Fibroblast of villous mesenchyme (primary cell): ENCODE data around the gene MRAS. TPM values are rescaled to one million over a fixed set of nuclear protein-coding genes. Genes with fewer than 3 reads are reported as not detected.

Experiments used
- DNase-seq: peaks from one replicate; pipeline ENCODE4 v3.0.0-alpha.2; 2010; ENCODE audit warnings: low read depth
- H3K4me3 ChIP-seq: 2 replicates; pipeline ENCODE4 v1.5.1; 2011; ENCODE audit warnings: low read depth, mild to moderate bottlenecking, low read length
- total RNA-seq: library from RNA; depleted of rRNA; stranded (reverse); fragments of >200 nt; gene quantifications from 2 replicates; pipeline ENCODE4 v1.2.3, GENCODE V29; 2012
- TF ChIP-seq, protein P1 (sequence below): IDR thresholded peaks from 2 replicates; pipeline ENCODE4 v1.5.1; 2012; ENCODE audit warnings: low read depth, mild to moderate bottlenecking, low read length; ENCODE audit not compliant: insufficient read depth

Gene MRAS
- total RNA-seq, 1 donor = 53.5 TPM

DNA sequence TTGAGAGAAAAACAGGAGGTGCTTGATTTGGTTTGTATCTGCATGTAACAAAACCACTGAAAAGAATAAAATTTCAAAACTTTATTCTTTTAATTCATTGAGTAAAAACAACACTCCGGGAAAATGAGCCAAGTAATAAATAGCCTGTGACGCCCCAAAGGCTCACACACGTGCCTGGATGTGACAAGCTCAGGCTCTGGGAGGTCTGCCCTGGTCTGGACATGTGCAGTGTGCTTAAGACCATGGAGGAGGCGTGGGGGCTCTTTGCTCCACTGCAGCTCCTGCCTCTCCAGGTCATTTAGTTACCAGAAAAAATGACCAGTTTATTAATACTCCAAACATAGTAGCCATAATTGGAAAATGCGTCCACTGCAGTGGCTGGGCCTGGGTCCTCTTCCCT lies 10.1 kb upstream of the MRAS start:
- TF ChIP-seq, protein P1, sequence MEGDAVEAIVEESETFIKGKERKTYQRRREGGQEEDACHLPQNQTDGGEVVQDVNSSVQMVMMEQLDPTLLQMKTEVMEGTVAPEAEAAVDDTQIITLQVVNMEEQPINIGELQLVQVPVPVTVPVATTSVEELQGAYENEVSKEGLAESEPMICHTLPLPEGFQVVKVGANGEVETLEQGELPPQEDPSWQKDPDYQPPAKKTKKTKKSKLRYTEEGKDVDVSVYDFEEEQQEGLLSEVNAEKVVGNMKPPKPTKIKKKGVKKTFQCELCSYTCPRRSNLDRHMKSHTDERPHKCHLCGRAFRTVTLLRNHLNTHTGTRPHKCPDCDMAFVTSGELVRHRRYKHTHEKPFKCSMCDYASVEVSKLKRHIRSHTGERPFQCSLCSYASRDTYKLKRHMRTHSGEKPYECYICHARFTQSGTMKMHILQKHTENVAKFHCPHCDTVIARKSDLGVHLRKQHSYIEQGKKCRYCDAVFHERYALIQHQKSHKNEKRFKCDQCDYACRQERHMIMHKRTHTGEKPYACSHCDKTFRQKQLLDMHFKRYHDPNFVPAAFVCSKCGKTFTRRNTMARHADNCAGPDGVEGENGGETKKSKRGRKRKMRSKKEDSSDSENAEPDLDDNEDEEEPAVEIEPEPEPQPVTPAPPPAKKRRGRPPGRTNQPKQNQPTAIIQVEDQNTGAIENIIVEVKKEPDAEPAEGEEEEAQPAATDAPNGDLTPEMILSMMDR = no peak
- no peak overlapping the region for H3K4me3 ChIP-seq
- no peak for DNase-seq

DNA sequence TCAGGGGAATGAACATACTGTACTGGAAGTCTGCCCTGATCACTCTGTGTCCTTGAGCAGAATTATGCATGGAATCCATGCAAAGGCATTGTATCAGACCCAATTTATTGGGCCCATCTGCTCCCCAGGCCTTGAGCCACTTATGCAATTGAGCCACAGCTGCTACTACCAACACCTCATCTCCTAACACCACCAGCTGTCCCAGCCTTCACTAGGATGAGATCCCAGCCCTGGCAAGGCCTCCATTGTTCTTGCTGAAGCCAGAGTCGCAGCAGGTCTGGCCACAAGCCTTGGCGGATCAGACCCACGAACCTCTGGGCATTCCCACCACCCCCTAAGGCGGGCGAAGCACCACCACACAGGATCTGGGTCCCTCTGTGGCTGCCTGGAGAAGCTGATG lies 9.6 kb upstream of the MRAS start:
- H3K4me3 ChIP-seq = no peak overlapping the region
- DNase-seq = no peak
- TF ChIP-seq, protein P1 = no peak

DNA sequence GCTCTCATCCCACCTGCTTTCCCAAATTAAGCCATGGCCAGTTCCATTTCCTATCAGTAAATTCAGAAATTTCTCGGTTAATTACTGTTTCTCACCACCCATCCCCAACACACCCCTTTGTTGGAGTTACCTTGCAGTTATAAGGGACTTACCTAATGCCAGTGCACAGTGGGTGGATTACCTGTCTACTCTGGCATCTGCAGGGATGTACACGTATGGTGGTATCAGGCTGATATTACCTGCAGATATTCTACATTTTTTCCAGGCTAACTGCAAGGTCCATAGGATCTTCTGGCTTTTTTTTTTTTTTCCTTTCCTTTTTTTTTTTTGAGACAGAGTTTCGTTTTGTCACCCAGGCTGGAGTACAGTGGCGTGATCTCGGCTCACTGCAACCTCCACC lies 7.9 kb upstream of the MRAS start:
- DNase-seq = no peak
- H3K4me3 ChIP-seq = no peak overlapping the region
- TF ChIP-seq, protein P1 = no peak

DNA sequence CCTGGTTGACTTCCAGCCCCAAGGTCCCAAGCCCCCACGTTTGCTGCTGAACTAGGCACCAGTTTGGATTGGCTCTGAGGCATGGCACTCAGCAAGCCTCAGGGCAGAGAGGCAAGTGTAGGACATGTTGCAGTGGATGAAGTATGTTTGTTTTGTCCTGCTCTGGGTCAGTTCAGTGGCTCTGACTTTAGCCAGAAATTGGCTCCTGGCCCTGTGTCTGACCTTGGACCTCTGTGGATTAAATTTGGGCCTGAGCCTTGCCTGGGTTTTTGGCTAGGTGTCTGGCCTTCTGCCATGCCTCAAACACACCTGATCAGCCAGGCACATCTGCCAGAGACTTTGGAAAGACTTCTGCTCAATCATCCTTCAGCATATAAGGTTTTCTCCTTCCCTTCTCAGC lies 3.6 kb upstream of the MRAS start:
- no peak for DNase-seq
- no peak overlapping the region for H3K4me3 ChIP-seq
- TF ChIP-seq, protein P1 = no peak

DNA sequence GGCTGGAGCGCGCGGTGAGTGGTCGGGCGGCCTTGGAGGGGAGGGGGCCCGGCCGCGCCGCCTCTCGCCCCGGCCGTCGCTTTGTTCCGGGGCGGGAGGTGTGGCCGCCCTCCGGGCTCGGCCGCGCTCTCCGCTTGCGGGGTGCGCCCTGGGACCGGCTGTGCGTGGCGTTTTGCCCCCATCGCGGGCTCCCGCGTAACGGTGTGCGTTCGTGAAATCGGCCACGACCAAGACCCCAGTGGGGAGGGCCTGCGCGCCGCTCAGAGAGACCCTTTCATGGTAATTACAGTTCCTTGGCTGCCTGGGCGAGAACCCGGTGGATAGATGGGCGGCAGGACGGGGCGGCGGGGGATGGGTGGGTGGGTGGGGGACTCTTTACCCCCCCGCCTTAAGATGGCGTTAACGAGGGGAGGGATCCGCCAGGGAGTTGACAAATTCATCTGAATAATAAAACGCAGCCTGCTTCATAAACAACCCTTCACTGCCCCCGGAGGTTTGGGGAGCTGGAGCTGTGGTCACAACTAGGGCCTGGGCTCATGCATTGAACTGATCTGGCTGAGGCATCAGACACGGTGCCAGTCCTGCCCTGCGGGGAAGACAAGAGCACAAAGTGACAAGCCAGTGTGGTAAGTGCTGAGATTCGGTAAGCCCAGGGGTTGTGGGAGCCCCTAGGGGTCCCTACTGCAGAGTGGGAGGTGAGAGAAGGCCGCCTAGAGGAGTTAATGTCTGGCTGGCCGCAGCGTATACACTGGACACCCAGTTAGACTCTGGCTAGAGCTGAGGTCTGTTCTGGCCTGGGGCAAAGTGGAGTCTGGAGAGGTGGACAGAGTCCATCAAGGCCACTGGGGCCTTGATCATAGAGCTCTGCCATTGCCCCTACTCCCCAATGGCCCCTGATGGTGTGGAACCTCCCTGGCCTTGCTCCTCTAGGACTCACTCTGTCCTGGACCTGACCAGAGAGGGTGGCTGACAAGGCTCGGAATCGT lies 668 bp downstream of the MRAS start:
- peak overlapping the region; percentile 75 for H3K4me3 ChIP-seq
- DNase-seq = peak; percentile 14
- TF ChIP-seq, protein P1 = no peak

DNA sequence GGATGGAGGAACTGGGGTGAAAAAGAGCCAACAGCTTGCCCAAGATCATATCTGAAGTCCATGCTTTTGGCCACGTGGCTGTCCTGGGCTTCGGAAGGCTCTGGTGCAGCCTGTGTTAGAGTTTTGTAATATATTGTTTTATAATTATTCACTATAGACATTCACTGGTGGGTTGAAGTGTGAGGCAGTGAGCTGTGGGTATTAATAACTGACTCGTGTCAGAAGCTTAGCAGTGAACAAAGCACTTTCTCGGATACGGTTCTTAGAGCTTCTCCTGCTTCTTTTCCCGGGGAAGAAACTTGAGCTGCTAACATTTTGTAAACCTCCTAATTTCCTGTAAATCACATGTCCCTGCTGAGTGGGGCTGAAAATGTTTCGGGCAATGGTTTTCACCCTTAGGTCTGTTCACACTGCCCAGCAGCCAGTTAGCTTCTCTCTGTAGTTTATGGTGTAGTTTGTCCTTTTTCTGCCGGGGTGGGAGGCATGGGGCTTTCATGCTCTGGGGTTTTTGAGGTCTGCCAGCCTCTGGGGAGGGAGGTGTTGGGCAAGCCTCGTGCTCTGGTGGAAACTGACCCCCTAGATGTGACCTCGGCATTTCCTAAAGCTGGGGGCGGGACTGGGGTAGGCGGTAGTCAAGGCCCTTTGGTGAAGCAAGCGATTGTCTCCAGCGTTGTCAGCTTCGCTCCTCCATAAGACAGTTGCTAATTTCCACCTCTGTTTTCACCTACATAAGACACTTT lies 1.7 kb downstream of the MRAS start:
- DNase-seq = peak; percentile 43

More for the DNA sequence above, 1.7 kb downstream of the MRAS start:
- TF ChIP-seq, protein P1 = no peak
- peak overlapping the region; percentile 5 for H3K4me3 ChIP-seq
